GM08714 (cell line): Measurements from ENCODE around the gene CBX6.

Source experiments
- H3K4me3 ChIP-seq: fragments of 200-500 bp; sonication (Bioruptor generic); 2 replicates; pipeline ENCODE4 v1.5.1; 2014; ENCODE audit warnings: mild to moderate bottlenecking, low read length, inconsistent platforms
- ZNF274 ChIP-seq: IDR thresholded peaks from 2 replicates; pipeline ENCODE4 v1.6.1; 2012; ENCODE audit warnings: mild to moderate bottlenecking, low read depth, low read length

Gene CBX6

DNA sequence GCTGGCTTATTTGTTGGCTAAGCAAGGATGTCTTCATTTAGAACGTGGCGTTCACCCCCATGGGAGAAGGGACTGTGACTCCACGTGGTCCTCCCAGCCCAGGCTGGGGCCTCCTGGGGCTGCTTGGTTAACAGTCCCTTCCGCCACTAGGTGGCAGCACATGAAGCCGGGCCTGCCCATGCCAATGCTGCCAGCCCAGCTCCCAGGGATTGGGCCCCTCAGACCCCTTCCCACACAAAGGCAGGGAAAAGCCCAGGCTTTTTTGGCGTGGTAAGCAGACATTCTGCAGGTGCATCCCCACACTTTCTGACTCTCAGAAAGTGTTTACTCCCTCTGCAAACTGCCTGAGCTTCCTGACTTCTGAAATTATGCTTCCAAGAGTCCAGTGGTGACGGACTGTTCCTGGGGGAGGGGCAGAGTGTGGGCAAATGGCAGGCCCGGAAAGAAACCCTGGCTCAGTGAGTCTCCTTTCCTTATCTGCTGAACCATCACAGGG is 3.1 kb downstream of the CBX6 start:
- TF ChIP-seq ZNF274, result no peak

GRCh38 chr22:38868286-38868721 is 3.7 kb downstream of the CBX6 start:
- H3K4me3 ChIP-seq, result no peak overlapping the region
- TF ChIP-seq ZNF274, result no peak

More for the DNA sequence above, 3.1 kb downstream of the CBX6 start:
- no peak overlapping the region for H3K4me3 ChIP-seq

GRCh38 chr22:38867471-38868285 is 4.3 kb downstream of the CBX6 start:
- no peak for TF ChIP-seq ZNF274
- no peak overlapping the region for H3K4me3 ChIP-seq

GRCh38 chr22:38867124-38867455 is 4.9 kb downstream of the CBX6 start:
- no peak for TF ChIP-seq ZNF274
- no peak overlapping the region for H3K4me3 ChIP-seq

DNA sequence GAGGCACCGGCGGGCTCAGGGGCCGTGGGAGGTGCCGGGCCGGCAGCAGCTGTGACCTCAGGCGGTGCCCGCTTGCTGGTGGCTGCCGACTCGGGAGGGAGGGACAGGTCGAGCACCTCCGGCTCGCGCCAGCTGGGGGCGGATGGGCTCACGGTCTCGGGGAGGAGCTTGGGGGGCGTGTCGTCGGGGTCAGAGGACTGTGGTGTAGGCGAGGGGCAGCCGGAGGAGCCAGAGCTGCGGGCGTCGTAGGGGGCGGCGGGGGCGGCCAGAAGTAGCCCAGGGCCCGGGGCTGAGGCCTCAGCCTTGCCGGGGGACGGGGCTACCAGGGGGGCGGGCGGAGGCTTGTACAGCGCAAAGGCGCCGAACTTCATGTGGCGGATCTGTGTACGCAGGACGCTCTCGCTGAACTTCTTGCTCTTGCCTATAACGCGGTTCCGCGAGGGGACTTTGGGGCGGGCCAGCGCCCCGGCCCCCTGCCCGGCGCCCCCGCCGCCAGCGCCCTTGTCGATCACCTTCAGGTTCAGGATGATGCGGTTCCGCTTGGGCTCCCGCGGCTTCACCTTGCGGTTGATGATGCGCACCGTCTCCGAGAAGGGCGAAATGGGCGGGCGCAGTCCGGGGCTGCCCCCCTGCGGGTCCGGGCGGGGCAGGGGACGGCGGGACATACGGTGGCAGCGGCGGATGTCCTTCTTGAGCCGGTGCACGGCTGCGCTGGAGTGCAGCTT is 5.5 kb downstream of the CBX6 start:
- no peak overlapping the region for H3K4me3 ChIP-seq
- no peak for TF ChIP-seq ZNF274

DNA sequence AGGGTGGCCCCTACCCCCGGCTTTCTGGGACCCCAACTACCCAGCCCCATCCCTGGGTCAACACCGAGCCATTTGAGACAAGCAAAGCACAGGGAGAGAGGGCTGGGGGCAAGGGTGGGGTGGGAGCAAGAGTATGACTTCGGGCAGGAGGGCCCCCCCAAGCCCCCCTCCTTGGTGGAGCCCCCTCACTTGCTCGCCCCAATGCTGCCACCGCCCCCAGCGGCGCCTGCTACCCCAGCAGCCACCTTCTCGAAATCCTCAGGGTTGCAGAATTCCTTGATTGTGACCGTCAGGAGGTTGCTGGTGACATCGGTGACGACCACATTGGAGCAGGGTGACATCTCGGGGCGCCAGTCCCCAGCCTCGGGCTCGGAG is 6.0 kb downstream of the CBX6 start:
- TF ChIP-seq ZNF274, result no peak
- no peak overlapping the region for H3K4me3 ChIP-seq

- TF ChIP-seq ZNF274, result no peak
- no peak overlapping the region for H3K4me3 ChIP-seq
These were observed 6.6 kb downstream of the CBX6 start for GRCh38 chr22:38865201-38866023.

DNA sequence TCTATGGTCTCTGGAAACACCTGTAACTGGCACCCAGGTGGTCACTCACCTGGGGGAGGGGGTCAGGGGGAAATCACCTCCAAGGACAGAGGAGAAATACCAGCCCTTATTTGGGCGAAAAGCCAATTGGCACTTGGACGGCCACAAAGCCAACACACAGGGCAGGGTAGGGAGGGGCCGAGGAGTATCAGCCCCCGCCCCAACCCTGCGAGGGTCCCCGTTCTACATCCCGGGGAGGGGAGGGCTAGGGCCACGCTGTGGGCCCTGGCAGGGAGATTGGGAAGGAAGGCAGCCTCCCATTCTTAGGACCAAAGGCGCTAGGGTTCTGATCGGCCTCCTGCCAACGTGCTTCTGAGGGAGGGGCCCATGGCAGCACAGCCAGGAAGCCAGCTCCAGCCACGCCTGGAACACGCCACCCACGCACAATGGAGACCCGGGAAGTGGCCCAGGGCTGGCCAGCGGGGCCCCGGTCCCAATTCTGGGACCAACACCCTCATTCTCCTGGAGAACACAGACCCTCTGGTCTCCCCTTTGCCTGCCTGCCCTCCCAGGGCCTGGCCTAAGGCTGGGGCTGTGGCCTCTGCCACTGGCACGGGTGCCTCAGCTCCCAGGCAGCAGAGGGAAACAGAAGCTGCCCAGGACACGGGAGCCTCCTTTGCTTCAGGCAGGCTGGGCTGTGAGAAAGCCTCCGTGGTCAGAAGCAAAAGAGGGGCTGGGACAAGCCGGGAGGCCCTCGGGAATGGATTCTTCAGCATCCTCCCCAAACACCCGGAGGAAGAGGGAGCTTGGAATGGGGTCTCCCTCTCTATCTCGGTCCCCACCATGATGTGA is 7.4 kb downstream of the CBX6 start:
- no peak for TF ChIP-seq ZNF274
- H3K4me3 ChIP-seq, result no peak overlapping the region

DNA sequence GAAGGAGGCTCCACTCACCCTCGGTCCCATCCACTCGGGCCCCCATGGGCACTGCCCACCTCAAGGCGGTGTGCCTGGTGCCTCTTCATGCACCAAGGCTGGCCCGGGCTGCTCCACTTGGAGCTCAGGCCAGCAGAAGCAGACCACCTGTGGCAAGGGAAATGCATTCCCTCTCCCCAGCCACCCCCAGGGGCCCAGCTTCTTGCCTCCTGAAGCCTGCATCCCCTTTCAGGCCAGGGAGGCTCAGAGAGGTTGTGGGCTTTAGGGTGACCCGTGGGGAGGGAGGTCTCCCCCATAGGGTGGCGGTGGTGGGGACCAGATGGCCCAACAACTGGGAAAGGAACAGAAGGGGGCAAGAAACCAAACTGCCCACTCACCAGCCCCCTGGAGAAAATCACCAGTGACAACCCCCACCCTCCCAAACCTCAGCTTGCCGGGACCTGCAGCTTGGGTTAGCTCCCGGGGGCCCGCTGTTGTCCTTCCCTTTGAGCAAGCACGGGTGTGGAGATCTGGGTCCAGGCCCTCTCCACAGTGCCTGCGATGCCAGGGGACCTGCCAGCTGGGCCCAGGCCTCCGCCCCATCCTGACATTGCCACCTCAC is 8.4 kb downstream of the CBX6 start:
- no peak overlapping the region for H3K4me3 ChIP-seq
- no peak for TF ChIP-seq ZNF274

DNA sequence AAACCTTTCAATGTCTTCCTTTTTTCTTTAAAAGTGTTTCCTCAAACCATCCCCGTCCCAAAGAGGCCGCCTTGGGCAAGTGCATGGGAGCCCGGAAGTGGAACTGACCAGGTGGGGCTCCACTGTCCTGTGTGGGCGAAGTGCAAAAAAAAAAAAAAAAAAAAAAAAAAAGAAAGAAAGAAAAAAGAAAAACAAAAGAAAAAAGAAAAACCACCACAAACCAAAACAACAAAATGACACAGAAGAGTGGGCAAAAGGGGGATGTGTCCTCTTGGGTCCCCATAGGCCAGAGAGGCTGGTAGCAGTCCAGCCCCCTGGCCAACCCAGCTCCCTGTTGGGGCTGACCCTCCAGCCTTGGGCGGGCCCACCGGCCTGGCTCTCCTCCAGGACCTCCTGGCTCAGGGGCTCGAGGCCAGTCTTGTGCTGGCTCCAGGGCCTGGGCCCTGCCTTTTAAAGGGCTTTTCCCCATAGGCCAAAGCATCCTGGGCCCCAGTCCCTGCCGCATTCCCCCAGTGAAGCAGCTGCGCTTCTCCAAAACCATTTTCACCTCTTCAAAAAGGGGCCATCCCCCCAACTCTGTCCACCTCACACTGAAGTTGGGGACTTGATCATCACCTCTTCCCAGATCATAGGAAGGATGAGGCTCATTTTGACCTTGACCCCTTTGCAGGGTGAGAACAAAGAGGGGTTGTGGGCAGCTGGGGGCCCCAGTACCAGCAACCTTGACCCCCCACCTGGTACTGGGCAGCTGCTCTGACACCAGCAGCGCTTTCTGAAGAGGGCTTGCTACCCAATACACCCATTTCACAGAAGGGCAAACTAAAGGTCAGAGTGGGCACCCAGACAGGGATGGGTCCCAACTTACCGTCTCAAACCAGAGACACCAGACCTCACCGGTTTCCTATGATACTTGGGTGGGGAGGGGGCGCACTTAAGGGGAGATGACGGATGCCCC is 9.4 kb downstream of the CBX6 start:
- TF ChIP-seq ZNF274, result no peak
- no peak overlapping the region for H3K4me3 ChIP-seq

GRCh38 chr22:38861927-38862326 is 10.1 kb downstream of the CBX6 start:
- TF ChIP-seq ZNF274, result no peak
- H3K4me3 ChIP-seq, result no peak overlapping the region

- no peak for TF ChIP-seq ZNF274
- no peak overlapping the region for H3K4me3 ChIP-seq
These were observed 10.7 kb downstream of the CBX6 start for GRCh38 chr22:38861170-38861876.
